Lung (tissue), 12 donors: ENCODE measurements around the gene CHD9. TPM values are rescaled to one million over a fixed set of nuclear protein-coding genes. Genes with fewer than 3 reads are reported as not detected.
A peak's percentile ranks its signal among the peaks of the same experiment; 100 is the strongest.

Experiments used
- ATAC-seq: fragments of 200-7000 bp; cut with Tn5 transposase; one replicate; pipeline ENCODE4 v1.9.1; 2020; ENCODE audit warnings: moderate number of reproducible peaks; ENCODE audit not compliant: insufficient read depth, low FRiP score
- DNase-seq, 3 donors: peaks; one replicate each; pipeline ENCODE4 v3.0.0-alpha.2; 2013 to 2017
- H3K27ac ChIP-seq, 2 donors: one replicate each; pipeline ENCODE4 v1.5.1; 2013; ENCODE audit warnings: mild to moderate bottlenecking in 2 of 2, moderate library complexity in 2 of 2, control low read depth in 1 of 2, inconsistent platforms in 1 of 2, low read depth in 1 of 2, low read length in 1 of 2
- H3K27me3 ChIP-seq, 3 donors: one replicate each; pipeline ENCODE4 v1.5.1; 2013; ENCODE audit warnings: low read length in 2 of 3; ENCODE audit not compliant: control insufficient read depth in 3 of 3, insufficient read depth in 3 of 3
- H3K36me3 ChIP-seq, 4 donors: one replicate each; pipeline ENCODE4 v1.5.1; 2013; ENCODE audit warnings: low read length in 4 of 4, mild to moderate bottlenecking in 1 of 4, moderate library complexity in 1 of 4; ENCODE audit not compliant: control insufficient read depth in 4 of 4, insufficient read depth in 4 of 4
- H3K4me1 ChIP-seq, 5 donors: one replicate each; pipeline ENCODE4 v1.5.1; 2013; ENCODE audit warnings: low read length in 5 of 5, mild to moderate bottlenecking in 2 of 5, moderate library complexity in 1 of 5; ENCODE audit not compliant: control insufficient read depth in 5 of 5, insufficient read depth in 5 of 5
- H3K4me3 ChIP-seq: one replicate; pipeline ENCODE4 v1.5.1; 2013; ENCODE audit warnings: mild to moderate bottlenecking, control low read depth, moderate library complexity
- H3K9ac ChIP-seq, 2 donors: one replicate each; pipeline ENCODE4 v1.5.1; 2013; ENCODE audit warnings: low read length in 2 of 2, control low read depth in 1 of 2; ENCODE audit not compliant: insufficient read depth in 1 of 2
- H3K9me3 ChIP-seq, 4 donors: one replicate each; pipeline ENCODE4 v1.5.1; 2013; ENCODE audit warnings: low read length in 3 of 4, mild to moderate bottlenecking in 1 of 4, moderate library complexity in 1 of 4; ENCODE audit not compliant: control insufficient read depth in 4 of 4, insufficient read depth in 3 of 4
- WGBS, 2 donors: extraction: QIAGEN DNeasy Blood & Tissue Kit; methylation state at CpG; one replicate each; pipeline ENCODE4 v1.1.7; 2013; 5-methylcytosine and 5-hydroxymethylcytosine counted together
- polyA plus RNA-seq, 2 donors: library from polyadenylated mRNA; stranded (reverse); fragments of 200-250 nt; gene quantifications; one replicate each; pipeline ENCODE4 v1.2.1, GENCODE V29; 2013
- total RNA-seq, 2 donors: library from RNA; depleted of rRNA in 1 of 2; stranded (reverse); fragments of >200 nt in 1 of 2; gene quantifications; one replicate each; pipeline ENCODE4 v1.2.1, GENCODE V29; 2014 to 2021
- TF ChIP-seq, protein P1 (sequence below): IDR thresholded peaks from 2 replicates; pipeline ENCODE4 v1.5.1; 2012; ENCODE audit warnings: mild to moderate bottlenecking; ENCODE audit errors: control extremely low read depth, extremely low read depth
- donor health status: control.
- donor health status: control.
- donor health status: Bipolar disorder and iron deficiency.
- donor health status: healthy.
- donor health status: DM: yes; HTN: yes; CAD: no.

Gene CHD9
- total and polyA plus RNA-seq, 4 donors, result 12.7 to 138 (median 39.4) TPM

- no peak for ATAC-seq
- H3K27ac ChIP-seq, result peak overlapping the region in 1 of 2 donors; percentile 75
Measured at GRCh38 chr16:53065461-53066061, 10.8 kb downstream of the CHD9 start.

GRCh38 chr16:53067675-53068074 is 12.9 kb downstream of the CHD9 start:
- Histone ChIP-seq H3K27ac (peak overlapping the region in 1 of 2 donors; percentile 31), H3K36me3 (peaks cover 0 to 3% (median 0%) of the 10 kb centered on the region in 4 donors), H3K4me3 (no peak overlapping the region), H3K27me3 (no peaks in the 10 kb centered on the region), H3K9ac (no peak overlapping the region), H3K9me3 (no peaks in the 10 kb centered on the region), H3K4me1 (peaks cover 6 to 20% (median 12%) of the 10 kb centered on the region in 5 donors)
- ATAC-seq (no peak), DNase-seq (no peak)
- 90 to 91% methylated on average over 2 of the region's 2 CpGs for WGBS, 2 donors
- TF ChIP-seq, protein P1, sequence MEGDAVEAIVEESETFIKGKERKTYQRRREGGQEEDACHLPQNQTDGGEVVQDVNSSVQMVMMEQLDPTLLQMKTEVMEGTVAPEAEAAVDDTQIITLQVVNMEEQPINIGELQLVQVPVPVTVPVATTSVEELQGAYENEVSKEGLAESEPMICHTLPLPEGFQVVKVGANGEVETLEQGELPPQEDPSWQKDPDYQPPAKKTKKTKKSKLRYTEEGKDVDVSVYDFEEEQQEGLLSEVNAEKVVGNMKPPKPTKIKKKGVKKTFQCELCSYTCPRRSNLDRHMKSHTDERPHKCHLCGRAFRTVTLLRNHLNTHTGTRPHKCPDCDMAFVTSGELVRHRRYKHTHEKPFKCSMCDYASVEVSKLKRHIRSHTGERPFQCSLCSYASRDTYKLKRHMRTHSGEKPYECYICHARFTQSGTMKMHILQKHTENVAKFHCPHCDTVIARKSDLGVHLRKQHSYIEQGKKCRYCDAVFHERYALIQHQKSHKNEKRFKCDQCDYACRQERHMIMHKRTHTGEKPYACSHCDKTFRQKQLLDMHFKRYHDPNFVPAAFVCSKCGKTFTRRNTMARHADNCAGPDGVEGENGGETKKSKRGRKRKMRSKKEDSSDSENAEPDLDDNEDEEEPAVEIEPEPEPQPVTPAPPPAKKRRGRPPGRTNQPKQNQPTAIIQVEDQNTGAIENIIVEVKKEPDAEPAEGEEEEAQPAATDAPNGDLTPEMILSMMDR, result no peak

More at GRCh38 chr16:53065461-53066061, 10.8 kb downstream of the CHD9 start:
- H3K27me3 ChIP-seq, result no peaks in the 10 kb centered on the region
- H3K9ac ChIP-seq, result no peak overlapping the region
- no peak overlapping the region for H3K4me3 ChIP-seq
- no peaks in the 10 kb centered on the region for H3K9me3 ChIP-seq
- H3K36me3 ChIP-seq, result peaks cover 0 to 3% (median 0%) of the 10 kb centered on the region in 4 donors
- H3K4me1 ChIP-seq, result peaks cover 0 to 18% (median 0%) of the 10 kb centered on the region in 5 donors
- 70 to 79% methylated on average over 6 of the region's 6 CpGs for WGBS, 2 donors
- TF ChIP-seq, protein P1, result no peak
- DNase-seq, result no peak

DNA sequence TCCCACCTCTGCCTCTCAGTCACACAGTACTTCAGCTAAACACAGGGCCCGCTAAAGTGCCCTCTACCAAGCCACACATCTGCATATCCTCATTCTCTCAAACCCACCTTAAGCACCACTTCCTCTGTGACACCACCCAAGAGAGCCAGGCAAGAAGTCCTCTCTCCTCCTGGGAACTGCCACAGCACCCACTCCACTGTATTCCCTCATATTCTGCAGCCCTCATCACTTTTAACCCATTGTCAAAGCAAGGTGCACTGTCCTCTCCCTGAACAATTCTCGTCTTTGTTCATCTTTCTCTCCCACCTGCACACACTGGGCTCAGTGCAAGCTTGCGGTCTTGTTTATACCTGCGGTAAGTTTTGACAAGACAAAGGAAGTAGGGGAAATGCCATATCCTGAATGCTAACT is 13.6 kb downstream of the CHD9 start:
- ATAC-seq, result peak; percentile 41
- Histone ChIP-seq H3K4me1 (peaks cover 6 to 20% (median 12%) of the 10 kb centered on the region in 5 donors), H3K27me3 (no peaks in the 10 kb centered on the region), H3K9me3 (no peaks in the 10 kb centered on the region), H3K9ac (no peak overlapping the region), H3K36me3 (peaks cover 0 to 3% (median 0%) of the 10 kb centered on the region in 4 donors), H3K4me3 (no peak overlapping the region), H3K27ac (no peak overlapping the region)
- TF ChIP-seq, protein P1, result no peak
- no peak for DNase-seq
- WGBS, 2 donors, result 59 to 67% methylated on average over 4 of the region's 4 CpGs
